ENCODE measurements around the gene DDIT4L. TPM values are rescaled to one million over a fixed set of nuclear protein-coding genes. Genes with fewer than 3 reads are reported as not detected.

DDIT4L gene
- total and polyA plus RNA-seq, 10 of the 15 experiments (the other 5 are each of a cell fraction or from before 2014, with no cell fraction given), result 0.02 to 0.08 TPM; not detected in 8

DNA sequence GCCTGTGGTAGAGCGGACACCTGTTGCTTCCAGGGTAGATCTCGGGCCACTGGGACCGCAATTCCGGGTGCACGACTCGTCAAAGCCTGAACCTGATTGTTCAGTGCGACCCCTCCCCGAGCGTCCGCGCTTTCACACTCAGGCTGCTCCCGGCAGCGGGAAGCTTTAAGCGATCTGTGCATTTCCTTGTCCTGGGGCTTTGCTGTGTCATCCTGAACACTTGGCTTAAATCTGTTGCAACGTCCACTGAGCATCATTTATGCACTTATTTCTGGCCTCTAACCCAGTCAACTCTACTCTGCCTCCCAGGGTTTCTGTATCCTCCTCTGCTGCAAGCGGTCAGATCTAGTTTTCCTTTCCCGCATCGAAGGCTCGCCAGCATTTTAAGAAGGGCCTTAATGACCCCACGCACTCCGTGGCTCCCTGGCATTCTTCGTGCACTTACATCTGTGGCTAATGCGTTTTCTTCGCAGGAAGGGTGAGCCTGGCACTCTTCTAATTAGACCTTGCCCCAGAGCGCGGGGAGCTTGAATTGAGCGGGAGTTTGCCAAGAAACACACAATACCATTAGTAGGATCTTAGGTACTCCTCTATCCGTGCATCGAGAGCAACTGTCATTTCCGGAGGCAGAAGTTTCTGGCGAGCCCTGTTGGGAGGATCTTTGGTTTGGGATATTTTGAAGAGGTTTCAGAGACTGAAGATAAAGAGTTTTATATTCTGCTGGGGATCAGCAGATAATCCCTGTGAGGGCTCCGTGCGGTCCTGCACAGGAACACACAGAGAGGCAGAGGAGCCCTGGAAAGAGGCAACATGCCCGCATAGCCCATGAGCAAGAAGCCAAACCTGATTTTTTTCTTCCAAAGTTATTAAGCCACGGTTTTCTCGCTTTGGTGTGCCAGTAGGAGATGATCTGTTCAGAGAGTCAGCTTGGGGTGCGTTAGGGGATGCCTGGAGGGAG is 654 bp upstream of the DDIT4L start:
- no peaks in the 10 kb centered on the region for H4K20me1 ChIP-seq (ENCODE audit: control insufficient read depth, insufficient read depth)
- no peak overlapping the region for H3K27ac ChIP-seq (ENCODE audit: control insufficient read depth, insufficient read depth)
- H2AFZ ChIP-seq (ENCODE audit: control insufficient read depth, low read depth, low read length), result no peak overlapping the region
- FAIRE-seq, result no peak
- no peak overlapping the region for H3K4me3 ChIP-seq
- intact Hi-C loops (cut with micrococcal nuclease; ENCODE audit: unreplicated experiment), result no loop called here
- POLR2A ChIA-PET, result no interaction called here
- 0 out of 2 replicates have a peak overlapping the region, but pooled peaks have one; percentile 1 for H3K4me2 ChIP-seq (ENCODE audit: control insufficient read depth, insufficient read depth)
- SMC1A ChIA-PET (ENCODE audit: uncharacterized antibody, unreplicated experiment), result no interaction called here
- no peak for DNase-seq (ENCODE audit: low read depth, low spot score)
- BruUV-seq (replicated peaks), result no TSS peak
- RAD21 ChIA-PET (ENCODE audit: unreplicated experiment), result no interaction called here
- H3K9ac ChIP-seq (ENCODE audit: control insufficient read depth, insufficient read depth, low read length), result no peak overlapping the region
- H3K27me3 ChIP-seq (replicated peaks in 1 of 2; ENCODE audit: control insufficient read depth in 2 of 2, insufficient read depth in 2 of 2, low read length in 1 of 2), result peaks cover 8% of the 10 kb centered on the region in 2 experiments
- no peaks in the 10 kb centered on the region for H3K79me2 ChIP-seq (ENCODE audit: control insufficient read depth, insufficient read depth, low read length)
- ATAC-seq, result no peak
- no peaks in the 10 kb centered on the region for H3K4me1 ChIP-seq (ENCODE audit: control insufficient read depth, insufficient read depth, low read length)
- CTCF ChIA-PET, result no interaction called here
- in situ Hi-C loops (cut with MboI), result no loop called here
- H3K9me3 ChIP-seq (replicated peaks; ENCODE audit: control insufficient read depth, insufficient read depth, low read length), result no peaks in the 10 kb centered on the region
- H3K36me3 ChIP-seq (ENCODE audit: control insufficient read depth in 2 of 2, insufficient read depth in 2 of 2, low read length in 1 of 2), result no peaks in the 10 kb centered on the region
- 31% methylated on average over 37 of the region's 37 CpGs for WGBS (ENCODE audit: insufficient coverage, insufficient replicate concordance, low lambda C conversion rate, missing lambda C conversion rate)
- TF ChIP-seq MAX (IDR thresholded peaks at IDR 0.05; ENCODE audit: low read depth, low read length), result no peak
- TF ChIP-seq SREBF2 (IDR thresholded peaks at IDR 0.05; ENCODE audit: low read length), result no peak
- TF ChIP-seq CBX3 (IDR thresholded peaks at IDR 0.05; ENCODE audit: borderline replicate concordance, low read depth), result no peak
- no peak for TF ChIP-seq RUNX3 (IDR thresholded peaks at IDR 0.05; ENCODE audit: low read length)
- TF ChIP-seq KAT2A (conservative IDR thresholded peaks at IDR 0.05; ENCODE audit: control insufficient read depth, low read depth, low read length), result no peak
- TF ChIP-seq BRCA1 (IDR thresholded peaks at IDR 0.05; ENCODE audit: low read depth, low read length), result no peak
- no peak for TF ChIP-seq E2F8 (IDR thresholded peaks at IDR 0.05; ENCODE audit: low read depth, partially characterized antibody)
- no peak for TF ChIP-seq STAT3 (IDR thresholded peaks at IDR 0.05; ENCODE audit: low read depth, low read length)
- no peak for TF ChIP-seq FOXM1 (IDR thresholded peaks at IDR 0.05; ENCODE audit: low read depth, low read length)
- TF ChIP-seq, protein P1, sequence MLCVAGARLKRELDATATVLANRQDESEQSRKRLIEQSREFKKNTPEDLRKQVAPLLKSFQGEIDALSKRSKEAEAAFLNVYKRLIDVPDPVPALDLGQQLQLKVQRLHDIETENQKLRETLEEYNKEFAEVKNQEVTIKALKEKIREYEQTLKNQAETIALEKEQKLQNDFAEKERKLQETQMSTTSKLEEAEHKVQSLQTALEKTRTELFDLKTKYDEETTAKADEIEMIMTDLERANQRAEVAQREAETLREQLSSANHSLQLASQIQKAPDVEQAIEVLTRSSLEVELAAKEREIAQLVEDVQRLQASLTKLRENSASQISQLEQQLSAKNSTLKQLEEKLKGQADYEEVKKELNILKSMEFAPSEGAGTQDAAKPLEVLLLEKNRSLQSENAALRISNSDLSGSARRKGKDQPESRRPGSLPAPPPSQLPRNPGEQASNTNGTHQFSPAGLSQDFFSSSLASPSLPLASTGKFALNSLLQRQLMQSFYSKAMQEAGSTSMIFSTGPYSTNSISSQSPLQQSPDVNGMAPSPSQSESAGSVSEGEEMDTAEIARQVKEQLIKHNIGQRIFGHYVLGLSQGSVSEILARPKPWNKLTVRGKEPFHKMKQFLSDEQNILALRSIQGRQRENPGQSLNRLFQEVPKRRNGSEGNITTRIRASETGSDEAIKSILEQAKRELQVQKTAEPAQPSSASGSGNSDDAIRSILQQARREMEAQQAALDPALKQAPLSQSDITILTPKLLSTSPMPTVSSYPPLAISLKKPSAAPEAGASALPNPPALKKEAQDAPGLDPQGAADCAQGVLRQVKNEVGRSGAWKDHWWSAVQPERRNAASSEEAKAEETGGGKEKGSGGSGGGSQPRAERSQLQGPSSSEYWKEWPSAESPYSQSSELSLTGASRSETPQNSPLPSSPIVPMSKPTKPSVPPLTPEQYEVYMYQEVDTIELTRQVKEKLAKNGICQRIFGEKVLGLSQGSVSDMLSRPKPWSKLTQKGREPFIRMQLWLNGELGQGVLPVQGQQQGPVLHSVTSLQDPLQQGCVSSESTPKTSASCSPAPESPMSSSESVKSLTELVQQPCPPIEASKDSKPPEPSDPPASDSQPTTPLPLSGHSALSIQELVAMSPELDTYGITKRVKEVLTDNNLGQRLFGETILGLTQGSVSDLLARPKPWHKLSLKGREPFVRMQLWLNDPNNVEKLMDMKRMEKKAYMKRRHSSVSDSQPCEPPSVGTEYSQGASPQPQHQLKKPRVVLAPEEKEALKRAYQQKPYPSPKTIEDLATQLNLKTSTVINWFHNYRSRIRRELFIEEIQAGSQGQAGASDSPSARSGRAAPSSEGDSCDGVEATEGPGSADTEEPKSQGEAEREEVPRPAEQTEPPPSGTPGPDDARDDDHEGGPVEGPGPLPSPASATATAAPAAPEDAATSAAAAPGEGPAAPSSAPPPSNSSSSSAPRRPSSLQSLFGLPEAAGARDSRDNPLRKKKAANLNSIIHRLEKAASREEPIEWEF (IDR thresholded peaks at IDR 0.05; ENCODE audit: insufficient replicate concordance, low read depth, low read length), result no peak
- TF ChIP-seq NFIC (IDR thresholded peaks at IDR 0.05; ENCODE audit: low read depth, low read length), result no peak
- no peak for TF ChIP-seq MXI1 (IDR thresholded peaks at IDR 0.05; ENCODE audit: low read depth, low read length)
- TF ChIP-seq USF1 (IDR thresholded peaks at IDR 0.05; ENCODE audit: borderline replicate concordance, extremely low read length, insufficient read depth, low read depth, low read length), result no peak
- no peak for TF ChIP-seq ASH2L (IDR thresholded peaks at IDR 0.05; ENCODE audit: borderline replicate concordance, low read depth)
